Activated gamma-delta T cell treated with anti-CD3 and anti-CD28 coated beads, Interleukin-2, amount 50 U/mL, for 16 hours (primary cell): Measurements from ENCODE around the gene ADAD2.

Experiments
- DNase-seq: peaks from one replicate; pipeline ENCODE4 v3.0.0-alpha.2; 2020; ENCODE audit warnings: low read depth

ADAD2 gene

DNA sequence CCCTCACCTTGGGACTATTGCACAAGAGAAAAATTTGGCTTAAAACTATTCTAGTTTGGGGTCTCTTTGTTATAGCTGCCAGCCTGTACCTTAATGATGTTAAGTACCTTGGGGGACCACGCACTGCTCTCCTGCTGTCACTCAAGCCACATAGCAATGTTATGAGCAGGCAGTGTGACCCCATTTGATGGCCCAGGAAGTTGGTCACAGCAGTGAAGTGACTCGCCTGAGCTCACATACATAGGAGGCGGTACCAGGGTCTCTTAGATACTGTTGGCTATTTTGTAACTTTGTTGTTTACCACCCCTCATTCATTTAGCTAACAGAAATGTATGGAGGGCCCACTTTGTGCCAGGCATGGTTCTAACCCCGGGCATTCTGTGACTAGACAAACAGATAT lies 32.5 kb downstream of the ADAD2 start:
- DNase-seq: no peak

GRCh38 chr16:84224554-84224953 lies 33.6 kb downstream of the ADAD2 start:
- no peak for DNase-seq

GRCh38 chr16:84225126-84225525 lies 34.2 kb downstream of the ADAD2 start:
- no peak for DNase-seq

GRCh38 chr16:84225571-84225970 lies 34.6 kb downstream of the ADAD2 start:
- DNase-seq: no peak

DNA sequence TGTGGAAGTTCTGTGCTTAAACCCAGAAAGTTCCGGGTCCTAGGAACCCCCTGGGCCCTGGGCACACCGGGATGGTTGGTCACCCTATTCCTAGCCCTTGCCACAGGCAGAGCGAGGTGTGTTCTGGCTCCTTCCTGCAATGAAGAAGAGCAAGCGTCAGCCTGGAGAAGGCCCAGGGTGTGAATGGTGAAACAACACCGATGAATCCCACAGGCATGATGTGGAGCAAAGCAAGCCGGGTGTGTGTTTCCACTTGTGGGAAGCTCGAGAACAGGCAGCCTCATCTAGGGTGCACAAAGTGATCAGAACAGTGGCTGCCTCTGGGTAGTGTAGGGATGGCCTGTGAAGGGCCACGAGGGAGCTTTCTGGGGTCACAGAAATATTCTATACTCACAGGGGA lies 35.1 kb downstream of the ADAD2 start:
- DNase-seq: no peak

- no peak for DNase-seq
Measured at GRCh38 chr16:84227548-84227947, 36.6 kb downstream of the ADAD2 start.

GRCh38 chr16:84228256-84228838 lies 37.4 kb downstream of the ADAD2 start:
- DNase-seq: no peak

GRCh38 chr16:84229471-84229870 lies 38.5 kb downstream of the ADAD2 start:
- no peak for DNase-seq

- no peak for DNase-seq
Measured at GRCh38 chr16:84232060-84232459, 41.1 kb downstream of the ADAD2 start.

- DNase-seq: no peak
Measured at GRCh38 chr16:84232969-84233368, 42.0 kb downstream of the ADAD2 start.

DNA sequence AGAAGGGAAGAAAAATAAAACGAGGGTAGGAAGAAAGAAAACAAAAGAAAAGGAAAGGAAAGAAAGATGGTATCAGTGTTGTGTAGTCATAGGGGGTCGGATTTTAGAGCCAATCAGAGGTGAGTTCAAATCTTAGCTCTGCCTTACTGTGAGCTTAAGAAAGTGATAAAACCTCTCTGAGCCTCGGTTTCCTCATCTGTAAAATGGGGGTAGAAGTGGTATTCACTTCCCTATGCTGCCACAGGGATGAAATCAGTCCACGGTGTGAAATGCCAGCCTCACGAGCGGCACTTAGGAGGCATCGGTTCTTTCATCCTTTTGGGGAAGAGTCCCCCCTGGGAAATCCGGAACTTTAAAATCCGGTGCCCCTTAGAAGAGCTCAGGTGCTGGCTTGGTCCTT lies 42.8 kb downstream of the ADAD2 start:
- no peak for DNase-seq

DNA sequence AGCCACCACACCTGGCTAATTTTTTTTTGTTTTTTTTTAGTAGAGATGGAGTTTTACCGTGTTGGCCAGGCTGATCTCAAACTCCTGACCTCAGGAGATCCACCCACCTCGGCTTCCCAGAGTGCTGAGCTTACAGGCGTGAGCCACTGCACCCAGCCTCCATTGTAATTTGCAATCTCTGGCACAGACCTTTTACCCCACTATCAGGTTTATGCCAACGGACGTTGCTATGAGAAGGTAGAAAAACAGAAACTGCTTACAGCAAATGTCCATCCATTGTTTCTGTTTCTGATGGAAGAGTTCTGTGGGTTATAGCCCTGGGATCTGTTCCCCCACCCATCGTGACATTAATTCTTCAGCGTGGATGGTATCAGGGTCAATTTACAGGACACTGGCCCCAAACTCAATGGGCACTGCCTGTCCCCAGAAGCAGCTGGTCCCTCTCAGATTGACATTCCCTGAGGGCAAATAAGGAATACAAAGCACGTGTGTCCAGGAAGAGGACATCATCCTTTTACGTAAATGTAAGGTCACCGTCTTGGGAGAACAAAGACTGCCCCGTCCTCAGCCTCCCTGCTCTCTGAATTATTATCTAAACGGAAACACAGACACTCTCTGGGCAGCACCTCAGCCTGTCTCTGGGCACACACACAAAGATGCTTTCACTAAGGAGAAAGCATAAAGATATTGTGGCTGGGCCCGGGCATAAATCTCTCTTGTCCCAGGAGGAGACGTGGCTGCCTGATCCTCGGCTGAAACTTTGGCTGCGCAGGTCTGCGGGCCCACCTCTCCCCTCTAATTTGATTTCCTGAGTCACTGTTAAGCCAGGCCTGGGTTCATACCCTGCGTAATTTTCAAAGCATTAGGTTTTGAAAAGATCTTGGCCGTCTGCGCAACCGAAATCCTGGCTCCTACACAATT lies 43.6 kb downstream of the ADAD2 start:
- no peak for DNase-seq

GRCh38 chr16:84236671-84237070 lies 45.7 kb downstream of the ADAD2 start:
- DNase-seq: no peak

DNA sequence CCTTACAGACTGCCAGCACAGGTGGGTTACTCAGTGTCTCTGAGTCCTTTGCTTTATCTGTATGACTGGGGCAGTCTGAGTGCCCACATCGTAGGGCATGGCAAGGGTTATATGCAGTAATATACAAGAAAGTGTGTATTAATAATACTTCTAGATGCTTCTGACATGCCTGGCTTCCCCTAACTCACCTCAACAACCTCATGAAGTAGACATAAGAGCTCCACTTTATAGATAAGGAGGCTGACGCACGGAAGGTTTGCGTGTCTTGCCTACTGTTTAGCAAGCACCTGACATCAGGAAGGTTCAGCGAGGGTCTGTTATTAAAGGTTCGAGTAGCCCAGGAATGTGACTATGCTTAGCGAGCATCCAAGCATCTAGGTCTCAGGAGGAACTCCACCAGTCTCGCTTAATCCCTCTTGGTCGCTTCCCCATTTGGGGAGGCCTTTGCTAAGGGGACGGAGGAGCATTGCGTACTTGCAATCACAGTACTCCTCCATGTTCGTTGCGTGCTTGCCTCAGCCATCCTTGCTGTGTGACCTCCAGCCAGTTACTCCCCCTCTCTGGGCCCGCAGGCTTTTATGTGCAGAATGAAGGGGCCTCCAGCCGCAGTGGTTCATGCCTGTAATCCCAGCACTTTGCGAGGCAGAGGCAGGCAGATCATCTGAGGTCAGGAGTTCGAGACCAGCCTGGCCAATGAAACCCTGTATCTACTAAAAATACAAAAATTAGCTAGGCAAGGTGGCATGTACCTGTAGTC lies 47.2 kb downstream of the ADAD2 start:
- no peak for DNase-seq

DNA sequence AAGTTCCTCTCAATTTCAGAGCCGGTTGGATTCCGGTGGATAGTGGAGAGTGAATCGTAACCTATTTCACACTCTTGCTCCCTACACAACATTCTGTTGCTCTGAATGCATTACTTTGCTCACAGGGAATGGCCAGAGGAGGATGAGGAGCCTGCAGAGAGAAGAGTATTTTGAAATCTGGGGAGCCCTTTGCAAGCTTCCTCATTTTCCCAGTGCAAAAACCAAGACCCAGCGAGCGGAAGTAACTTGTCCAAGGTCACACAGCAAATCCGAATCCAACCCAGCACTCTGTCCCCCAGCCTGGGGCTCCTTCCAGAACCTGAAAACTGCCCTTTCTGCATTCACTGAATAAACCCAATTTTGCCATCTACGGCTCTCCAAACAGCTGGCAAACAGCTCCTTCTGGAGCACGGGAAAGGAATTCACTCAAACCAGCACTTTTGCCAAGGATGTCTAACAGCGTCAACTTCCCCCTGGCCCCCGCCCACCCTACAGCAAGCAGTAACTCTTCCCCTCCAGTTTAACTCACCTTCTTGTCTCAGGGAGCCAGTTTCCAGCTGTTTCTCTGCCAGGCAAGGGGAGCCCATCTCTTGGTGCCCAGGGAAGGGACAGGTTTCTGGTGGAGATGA lies 48.3 kb downstream of the ADAD2 start:
- no peak for DNase-seq

GRCh38 chr16:84239909-84240308 lies 49.0 kb downstream of the ADAD2 start, which contains the start of gene KCNG4:
KCNG4 (minus strand) TSS chr16:84240012; CDS start chr16:84237485, 2,527 bp downstream.
- DNase-seq: no peak

- no peak for DNase-seq
Measured at GRCh38 chr16:84240455-84240854, 49.5 kb downstream of the ADAD2 start.

DNA sequence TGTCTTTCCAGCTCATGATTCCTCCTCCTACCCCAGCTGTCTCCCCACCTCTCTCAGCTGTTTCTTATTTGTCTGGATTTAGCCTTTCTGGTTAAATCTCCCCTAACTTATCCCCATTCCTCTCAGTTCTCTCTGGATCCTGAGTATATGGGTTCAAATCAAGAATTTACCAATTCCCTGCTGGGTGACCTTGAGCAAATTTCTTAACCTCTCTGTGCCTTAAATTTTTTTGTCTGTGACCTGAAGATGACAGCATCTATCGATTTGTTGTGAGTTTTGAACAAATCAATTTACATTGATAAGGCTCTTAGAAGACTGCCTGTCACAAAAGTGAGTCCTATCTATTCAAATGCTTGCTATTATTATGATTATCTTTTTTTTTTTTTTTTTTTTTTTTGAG lies 50.8 kb downstream of the ADAD2 start:
- no peak for DNase-seq

DNA sequence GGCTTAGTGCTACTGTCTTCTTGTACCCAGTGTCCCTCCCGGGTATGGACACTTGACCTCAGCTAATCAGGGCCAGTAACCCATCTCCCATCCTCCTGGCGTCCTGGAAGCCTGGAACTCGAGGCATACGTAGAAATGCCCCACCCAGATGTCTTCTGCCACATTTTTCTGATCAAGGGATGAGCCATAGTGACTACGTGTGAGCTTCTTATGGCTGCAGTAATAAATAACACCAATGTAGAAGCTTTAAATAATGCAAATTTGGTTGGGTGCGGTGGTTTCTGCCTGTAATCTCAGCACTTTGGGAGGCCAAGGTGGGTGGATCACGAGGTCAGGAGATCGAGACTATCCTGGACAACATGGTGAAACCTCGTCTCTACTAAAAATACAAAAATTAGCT lies 51.9 kb downstream of the ADAD2 start:
- no peak for DNase-seq

DNA sequence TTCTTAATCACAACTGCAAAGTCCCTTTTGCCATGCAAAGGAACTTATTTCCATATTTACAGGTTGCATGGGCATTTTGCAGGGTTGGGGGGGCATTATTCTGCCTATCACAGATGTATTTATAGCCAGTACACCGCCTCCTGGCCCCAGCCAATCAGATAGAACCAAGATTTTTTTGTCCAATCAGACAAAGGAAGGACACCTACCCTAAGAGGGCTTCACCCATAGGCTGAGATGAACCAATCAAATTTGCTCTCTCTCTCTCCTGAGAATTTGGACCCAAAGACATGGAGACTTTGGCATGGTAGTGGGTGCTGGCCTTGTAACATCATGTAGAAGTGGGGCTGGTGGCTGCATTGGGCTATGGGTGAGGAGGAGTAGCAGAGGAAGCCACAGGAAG lies 52.8 kb downstream of the ADAD2 start:
- DNase-seq: no peak

- DNase-seq: no peak
Measured at GRCh38 chr16:84244728-84245127, 53.8 kb downstream of the ADAD2 start.

DNA sequence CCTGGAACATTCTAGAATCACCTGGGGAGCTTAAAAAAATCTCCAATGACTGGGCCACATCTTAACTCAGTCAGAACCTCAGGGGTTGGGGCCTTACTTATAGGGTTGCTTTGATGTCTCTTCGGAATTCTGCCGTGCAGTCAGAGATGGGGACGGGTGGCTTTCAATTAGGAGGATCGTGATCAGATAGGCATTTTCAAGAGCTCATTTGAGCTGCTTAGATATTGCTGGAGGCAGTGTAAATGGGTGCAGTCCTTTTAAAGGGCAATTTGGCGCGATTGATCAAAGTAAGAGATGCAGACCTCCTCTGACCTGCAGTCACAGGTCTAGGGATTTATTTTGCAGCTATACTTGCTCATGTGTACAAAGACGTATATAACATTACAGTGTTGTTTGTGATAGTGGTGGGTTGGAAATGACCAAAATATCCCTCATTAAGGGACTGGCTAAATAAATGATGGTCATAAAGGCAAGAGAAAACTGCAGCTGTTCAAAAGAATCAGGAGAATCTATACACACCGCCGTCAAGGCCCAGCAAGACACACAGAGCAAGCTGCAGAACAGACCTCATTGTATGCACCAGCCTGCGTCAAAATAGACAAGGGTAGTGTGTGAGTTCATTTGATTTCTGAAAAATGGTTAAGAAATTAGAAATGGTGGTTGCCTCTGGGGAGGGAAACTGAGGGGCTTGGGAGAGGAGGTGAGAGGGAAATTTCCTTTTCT lies 55.2 kb downstream of the ADAD2 start:
- no peak for DNase-seq
